Measurements from ENCODE around the gene IGF1R.
"Not testable (repeated sequence)": the region's sequence is repeated elsewhere in the genome, so short reads cannot be mapped to it uniquely, and the experiment has no call there.

- TF ChIP-seq EP300 (IDR thresholded peaks at IDR 0.05; ENCODE audit: low read depth); CTCF (IDR thresholded peaks at IDR 0.05): not testable (repeated sequence)
These were observed 316.8 kb downstream of the IGF1R start for GRCh38 chr15:98965134-98965491.

Data from transverse colon (tissue), 3 donors.